GM12878 (cell line): ENCODE data around the gene ATP13A4.

Experiments
- CTCF ChIP-seq, 3 experiments: IDR thresholded peaks in 2 of 3; conservative IDR thresholded peaks in 1 of 3; 2 replicates each; pipeline ENCODE4 v1.5.1; 2011; ENCODE audit warnings: low read depth in 3 of 3, low read length in 3 of 3, mild to moderate bottlenecking in 3 of 3, control low read depth in 2 of 3, moderate library complexity in 2 of 3, inconsistent platforms in 1 of 3, mixed read lengths in 1 of 3; ENCODE audit not compliant: control insufficient read depth in 2 of 3, insufficient read depth in 1 of 3; ENCODE audit errors: extremely low read depth in 1 of 3
- EP300 ChIP-seq, 2 experiments: fragments of 150-350 bp in 1 of 2; IDR thresholded peaks; 2 replicates each; pipeline ENCODE4 v1.6.1; 2011 to 2012; ENCODE audit warnings: low read depth in 2 of 2, low read length in 2 of 2, borderline replicate concordance in 1 of 2, improper control_type of control experiment in 1 of 2, inconsistent platforms in 1 of 2; ENCODE audit not compliant: control insufficient read depth in 1 of 2

DNA sequence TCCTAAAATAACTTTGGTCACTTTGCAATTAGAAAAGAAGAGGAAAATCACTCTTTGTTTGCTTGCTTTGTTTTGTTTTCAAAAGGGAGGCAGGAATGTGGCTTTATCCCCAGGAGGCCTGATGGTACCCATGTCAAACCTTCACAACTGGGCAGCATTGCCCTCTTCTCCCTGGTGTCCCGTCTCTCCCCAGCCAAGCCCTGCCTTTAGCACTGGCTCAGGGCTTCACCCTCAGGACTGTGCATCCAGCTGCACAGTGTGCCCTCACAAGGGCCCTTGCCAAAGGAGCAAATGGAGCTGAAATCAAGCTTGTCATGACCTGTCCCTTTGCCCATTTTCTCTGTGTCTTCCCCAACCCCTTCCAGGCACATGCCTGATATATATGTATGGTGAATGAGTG is 147.0 kb downstream of the ATP13A4 start:
- TF ChIP-seq CTCF (IDR thresholded peaks at IDR 0.05 in 2 of 3, conservative IDR thresholded peaks at IDR 0.05 in 1 of 3; ENCODE audit: control insufficient read depth in 2 of 3, extremely low read depth in 1 of 3, insufficient read depth in 1 of 3, low read depth in 3 of 3, low read length in 3 of 3): no peak
- no peak for TF ChIP-seq EP300 (IDR thresholded peaks at IDR 0.05; ENCODE audit: borderline replicate concordance in 1 of 2, control insufficient read depth in 1 of 2, low read depth in 2 of 2, low read length in 2 of 2)
